HG03095 (cell line): Measurements from ENCODE around the gene TNNI3K.

Source experiments
- ATAC-seq: cut with Tn5 transposase; IDR thresholded peaks from one replicate; pipeline ENCODE4 v1.9.1; 2021; ENCODE audit warnings: moderate library complexity; ENCODE audit not compliant: unreplicated experiment

Gene TNNI3K

GRCh38 chr1:74545821-74546220 lies 310.6 kb downstream of the TNNI3K start:
- no peak for ATAC-seq

- ATAC-seq, result no peak
These were observed 314.0 kb downstream of the TNNI3K start for GRCh38 chr1:74548961-74549750.

GRCh38 chr1:74549932-74550331 lies 314.7 kb downstream of the TNNI3K start:
- no peak for ATAC-seq

- no peak for ATAC-seq
These were observed 335.8 kb downstream of the TNNI3K start for GRCh38 chr1:74570797-74571492.

GRCh38 chr1:74571493-74571800 lies 336.3 kb downstream of the TNNI3K start:
- no peak for ATAC-seq

GRCh38 chr1:74571891-74572290 lies 336.7 kb downstream of the TNNI3K start:
- ATAC-seq, result no peak

GRCh38 chr1:74578101-74578500 lies 342.9 kb downstream of the TNNI3K start:
- no peak for ATAC-seq

- peak; percentile 99 for ATAC-seq
These were observed 344.2 kb downstream of the TNNI3K start for GRCh38 chr1:74579425-74579824.

- no peak for ATAC-seq
These were observed 348.2 kb downstream of the TNNI3K start for GRCh38 chr1:74583397-74583796.

- ATAC-seq, result no peak
These were observed 349.0 kb downstream of the TNNI3K start for GRCh38 chr1:74584185-74584584.

- no peak for ATAC-seq
These were observed 351.2 kb downstream of the TNNI3K start for GRCh38 chr1:74586253-74586897.

- no peak for ATAC-seq
These were observed 352.7 kb downstream of the TNNI3K start for GRCh38 chr1:74587888-74588287.

- ATAC-seq, result no peak
These were observed 355.1 kb downstream of the TNNI3K start for GRCh38 chr1:74590288-74590687.

GRCh38 chr1:74591949-74592348 lies 356.8 kb downstream of the TNNI3K start:
- no peak for ATAC-seq

GRCh38 chr1:74592580-74593355 lies 357.6 kb downstream of the TNNI3K start:
- no peak for ATAC-seq
